Esophagus muscularis mucosa (tissue), 2 donors: ENCODE data around the gene TMEM229B.

Experiments used
- POLR2A ChIP-seq: fragments of 450-650 bp; IDR thresholded peaks from one replicate; pipeline ENCODE4 v1.6.1; 2017; ENCODE audit warnings: antibody characterized with exemption, moderate library complexity, mild to moderate bottlenecking, low read depth
- POLR2AphosphoS5 ChIP-seq, 2 donors: sonication (generic); formaldehyde crosslinking; IDR thresholded peaks; one replicate each; pipeline ENCODE4 v1.6.1; 2017; ENCODE audit warnings: antibody characterized with exemption in 2 of 2

DNA sequence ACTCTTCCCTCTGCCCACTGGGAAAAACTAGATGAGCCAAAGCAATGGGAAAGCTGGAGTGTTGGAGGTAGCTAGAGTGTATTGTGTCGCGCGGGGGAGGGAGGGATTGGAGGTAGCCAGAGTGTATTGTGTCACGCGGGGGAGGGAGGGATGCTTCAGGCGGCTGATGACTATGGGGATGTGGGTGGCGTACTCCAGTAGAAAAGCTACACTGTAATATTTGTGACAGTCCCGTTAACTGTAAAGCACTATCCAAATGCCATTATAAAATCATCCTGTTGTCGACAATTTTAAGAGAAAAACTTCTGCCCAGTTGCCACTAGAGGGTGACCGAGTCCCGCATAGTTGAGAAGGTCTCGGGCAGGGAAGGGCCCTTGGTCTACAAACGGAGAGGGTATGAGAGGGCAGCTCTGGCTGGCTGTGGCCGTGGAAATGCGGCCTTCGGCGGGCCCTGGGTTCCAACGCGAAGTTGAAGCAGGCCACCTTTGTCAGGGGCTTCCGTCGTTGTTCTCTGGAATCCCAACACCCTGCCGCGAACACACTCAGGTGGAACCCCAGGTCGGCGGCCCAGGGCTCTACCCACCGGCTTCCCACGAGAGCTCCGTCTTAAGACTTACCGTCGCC lies 61.4 kb downstream of the TMEM229B start:
- TF ChIP-seq POLR2A = no peak
- no peak for TF ChIP-seq POLR2AphosphoS5 (IDR thresholded peaks at IDR 0.05)
